Measurements from ENCODE around the gene PLA2G4F.

Gene PLA2G4F

GRCh38 chr15:42137461-42138261, 18.8 kb downstream of the PLA2G4F start:
- CTCF ChIA-PET = interaction anchor here (0.6 to 2.9 kb wide), 15 partner anchors 11 to 742 kb away, joined by 3 to 38 read pairs (median 4); partner anchors contain the start of gene PLA2G4D
- peaks cover 37% of the 10 kb centered on the region for H3K27me3 Mint-ChIP-seq
- no peak overlapping the region for H3K4me3 Mint-ChIP-seq
- no peaks in the 10 kb centered on the region for H3K9me3 Mint-ChIP-seq
- H3K36me3 Mint-ChIP-seq = no peaks in the 10 kb centered on the region
- peak; percentile 22 for DNase-seq
- H3K4me1 Mint-ChIP-seq = peaks cover 3% of the 10 kb centered on the region
- no peak overlapping the region for H3K27ac Mint-ChIP-seq

- CTCF ChIA-PET = interaction anchor here (0.7 to 7.5 kb wide), 6 partner anchors 10 to 249 kb away, joined by 3 to 74 read pairs (median 16); no protein-coding TSS in a partner anchor
- H3K4me3 Mint-ChIP-seq = no peak overlapping the region
- H3K4me1 Mint-ChIP-seq = peaks cover 3% of the 10 kb centered on the region
- no peaks in the 10 kb centered on the region for H3K36me3 Mint-ChIP-seq
- H3K27me3 Mint-ChIP-seq = peaks cover 42% of the 10 kb centered on the region
- H3K27ac Mint-ChIP-seq = no peak overlapping the region
- DNase-seq = peak; percentile 7
- no peaks in the 10 kb centered on the region for H3K9me3 Mint-ChIP-seq
These were observed 19.9 kb downstream of the PLA2G4F start for GRCh38 chr15:42136513-42136912.

GRCh38 chr15:42135351-42135750, 21.1 kb downstream of the PLA2G4F start:
- Mint-ChIP-seq H3K36me3 (no peaks in the 10 kb centered on the region), H3K27ac (no peak overlapping the region), H3K4me1 (peaks cover 3% of the 10 kb centered on the region), H3K9me3 (no peaks in the 10 kb centered on the region), H3K27me3 (peaks cover 45% of the 10 kb centered on the region), H3K4me3 (no peak overlapping the region)
- DNase-seq = no peak
- CTCF ChIA-PET = interaction anchor here (0.8 to 7.5 kb wide), 16 partner anchors 11 to 250 kb away, joined by 3 to 74 read pairs (median 4); no protein-coding TSS in a partner anchor

- DNase-seq = no peak
- Mint-ChIP-seq H3K4me3 (no peak overlapping the region), H3K9me3 (no peaks in the 10 kb centered on the region), H3K27me3 (peaks cover 47% of the 10 kb centered on the region), H3K36me3 (no peaks in the 10 kb centered on the region), H3K27ac (no peak overlapping the region), H3K4me1 (peaks cover 3% of the 10 kb centered on the region)
- CTCF ChIA-PET = interaction anchor here (0.6 to 7.5 kb wide), 19 partner anchors 12 to 251 kb away, joined by 3 to 74 read pairs (median 4); no protein-coding TSS in a partner anchor
These were observed 21.7 kb downstream of the PLA2G4F start for GRCh38 chr15:42134617-42135245.

- CTCF ChIA-PET = interaction anchor here (0.6 to 7.5 kb wide), 14 partner anchors 11 to 167 kb away, joined by 3 to 74 read pairs (median 4); no protein-coding TSS in a partner anchor
- peak; percentile 80 for DNase-seq
- no peaks in the 10 kb centered on the region for H3K9me3 Mint-ChIP-seq
- H3K27me3 Mint-ChIP-seq = peaks cover 41% of the 10 kb centered on the region
- H3K36me3 Mint-ChIP-seq = no peaks in the 10 kb centered on the region
- peaks cover 3% of the 10 kb centered on the region for H3K4me1 Mint-ChIP-seq
- H3K27ac Mint-ChIP-seq = no peak overlapping the region
- H3K4me3 Mint-ChIP-seq = no peak overlapping the region
These were observed 22.4 kb downstream of the PLA2G4F start for GRCh38 chr15:42133886-42134502.

- CTCF ChIA-PET = interaction anchor here (1.6 to 7.5 kb wide), 5 partner anchors 25 to 144 kb away, joined by 4 to 74 read pairs (median 22); no protein-coding TSS in a partner anchor
- Mint-ChIP-seq H3K36me3 (no peaks in the 10 kb centered on the region), H3K27ac (no peak overlapping the region), H3K27me3 (peaks cover 41% of the 10 kb centered on the region), H3K4me1 (peaks cover 3% of the 10 kb centered on the region), H3K9me3 (no peaks in the 10 kb centered on the region), H3K4me3 (no peak overlapping the region)
- DNase-seq = no peak
These were observed 23.1 kb downstream of the PLA2G4F start for GRCh38 chr15:42133356-42133755.

GRCh38 chr15:42131826-42132806, 24.3 kb downstream of the PLA2G4F start:
- DNase-seq = peak; percentile 8
- peaks cover 35% of the 10 kb centered on the region for H3K27me3 Mint-ChIP-seq
- peaks cover 3% of the 10 kb centered on the region for H3K4me1 Mint-ChIP-seq
- no peaks in the 10 kb centered on the region for H3K9me3 Mint-ChIP-seq
- H3K36me3 Mint-ChIP-seq = no peaks in the 10 kb centered on the region
- CTCF ChIA-PET = interaction anchor here (1.1 to 7.5 kb wide), 4 partner anchors 49 to 143 kb away, joined by 3 to 74 read pairs (median 4); no protein-coding TSS in a partner anchor
- H3K27ac Mint-ChIP-seq = no peak overlapping the region
- H3K4me3 Mint-ChIP-seq = no peak overlapping the region

- H3K36me3 Mint-ChIP-seq = no peaks in the 10 kb centered on the region
- CTCF ChIA-PET = interaction anchor here (0.8 to 7.5 kb wide), 7 partner anchors 10 to 142 kb away, joined by 3 to 74 read pairs (median 5); no protein-coding TSS in a partner anchor
- peaks cover 34% of the 10 kb centered on the region for H3K27me3 Mint-ChIP-seq
- H3K4me1 Mint-ChIP-seq = peaks cover 3% of the 10 kb centered on the region
- no peak overlapping the region for H3K4me3 Mint-ChIP-seq
- H3K27ac Mint-ChIP-seq = no peak overlapping the region
- no peaks in the 10 kb centered on the region for H3K9me3 Mint-ChIP-seq
- no peak for DNase-seq
These were observed 25.4 kb downstream of the PLA2G4F start for GRCh38 chr15:42131006-42131405.

GRCh38 chr15:42130246-42130986, 26.0 kb downstream of the PLA2G4F start:
- CTCF ChIA-PET = interaction anchor here (0.7 to 7.5 kb wide), 8 partner anchors 9 to 141 kb away, joined by 3 to 74 read pairs (median 4); no protein-coding TSS in a partner anchor
- no peaks in the 10 kb centered on the region for H3K9me3 Mint-ChIP-seq
- H3K27ac Mint-ChIP-seq = no peak overlapping the region
- no peak overlapping the region for H3K4me3 Mint-ChIP-seq
- DNase-seq = no peak
- peaks cover under 1% of the 10 kb centered on the region for H3K4me1 Mint-ChIP-seq
- peaks cover 34% of the 10 kb centered on the region for H3K27me3 Mint-ChIP-seq
- no peaks in the 10 kb centered on the region for H3K36me3 Mint-ChIP-seq

- H3K27ac Mint-ChIP-seq = no peak overlapping the region
- no peak for DNase-seq
These were observed 27.1 kb downstream of the PLA2G4F start for GRCh38 chr15:42129364-42129763.

GRCh38 chr15:42128476-42128875, 28.0 kb downstream of the PLA2G4F start:
- H3K9me3 Mint-ChIP-seq = no peaks in the 10 kb centered on the region
- H3K4me1 Mint-ChIP-seq = no peaks in the 10 kb centered on the region
- H3K27me3 Mint-ChIP-seq = peaks cover 36% of the 10 kb centered on the region
- no peak for DNase-seq
- H3K36me3 Mint-ChIP-seq = no peaks in the 10 kb centered on the region
- no peak overlapping the region for H3K4me3 Mint-ChIP-seq
- CTCF ChIA-PET = no interaction called here
- no peak overlapping the region for H3K27ac Mint-ChIP-seq

More at GRCh38 chr15:42129364-42129763, 27.1 kb downstream of the PLA2G4F start:
- CTCF ChIA-PET = interaction anchor here (1.5 to 7.5 kb wide), 3 partner anchors 13 to 140 kb away, joined by 5 to 74 read pairs (median 5); no protein-coding TSS in a partner anchor
- no peaks in the 10 kb centered on the region for H3K36me3 Mint-ChIP-seq
- no peaks in the 10 kb centered on the region for H3K4me1 Mint-ChIP-seq
- no peak overlapping the region for H3K4me3 Mint-ChIP-seq
- H3K27me3 Mint-ChIP-seq = peaks cover 34% of the 10 kb centered on the region
- H3K9me3 Mint-ChIP-seq = no peaks in the 10 kb centered on the region

GRCh38 chr15:42123546-42123945, 32.9 kb downstream of the PLA2G4F start:
- H3K27me3 Mint-ChIP-seq = peaks cover 24% of the 10 kb centered on the region
- H3K27ac Mint-ChIP-seq = no peak overlapping the region
- H3K9me3 Mint-ChIP-seq = no peaks in the 10 kb centered on the region
- H3K4me1 Mint-ChIP-seq = peaks cover 8% of the 10 kb centered on the region
- DNase-seq = no peak
- no peak overlapping the region for H3K4me3 Mint-ChIP-seq
- CTCF ChIA-PET = interaction anchor here (0.9 to 1.2 kb wide), 2 partner anchors 11 to 15 kb away, joined by 3 to 4 read pairs; no protein-coding TSS in a partner anchor
- no peaks in the 10 kb centered on the region for H3K36me3 Mint-ChIP-seq
